ENCODE data around the gene FOXN1.

FOXN1 gene

GRCh38 chr17:28527859-28528258 lies 21.7 kb downstream of the FOXN1 start:
- H3K9ac ChIP-seq (ENCODE audit: low read length), result no peak overlapping the region
- no peak overlapping the region for H3K4me2 ChIP-seq (ENCODE audit: low read depth, low read length, poor library complexity, severe bottlenecking)
- no peaks in the 10 kb centered on the region for H4K20me1 ChIP-seq (ENCODE audit: low read depth, low read length)
- TF ChIP-seq CTCF (IDR thresholded peaks at IDR 0.05; ENCODE audit: insufficient read depth, low read length, poor library complexity, severe bottlenecking) (no peak), EZH2phosphoT487 (conservative IDR thresholded peaks at IDR 0.05; ENCODE audit: low read length) (no peak)
- H3F3A ChIP-seq (ENCODE audit: insufficient read depth), result no peaks in the 10 kb centered on the region
- H3K79me2 ChIP-seq (ENCODE audit: insufficient read depth, low read length), result no peaks in the 10 kb centered on the region
- no peak overlapping the region for H3K4me3 ChIP-seq (ENCODE audit: insufficient read depth, low read length, poor library complexity, severe bottlenecking)
- no peak overlapping the region for H2AFZ ChIP-seq (ENCODE audit: low read depth, low read length, severe bottlenecking)
- no peak overlapping the region for H3K27ac ChIP-seq (ENCODE audit: low read depth, low read length)
- no peaks in the 10 kb centered on the region for H3K36me3 ChIP-seq (ENCODE audit: low read length)
- no peaks in the 10 kb centered on the region for H3K27me3 ChIP-seq (ENCODE audit: low read length)
- no peaks in the 10 kb centered on the region for H3K9me2 ChIP-seq (replicated peaks; ENCODE audit: insufficient read depth, low read length)
- no peaks in the 10 kb centered on the region for H3K9me3 ChIP-seq (ENCODE audit: insufficient read depth, low read length)

- H3K27ac ChIP-seq (ENCODE audit: low read depth, low read length), result no peak overlapping the region
- no peak overlapping the region for H3K4me2 ChIP-seq (ENCODE audit: low read depth, low read length, poor library complexity, severe bottlenecking)
- no peak overlapping the region for H3K9ac ChIP-seq (ENCODE audit: low read length)
Observed at GRCh38 chr17:28528327-28529012, 22.3 kb downstream of the FOXN1 start.

DNA sequence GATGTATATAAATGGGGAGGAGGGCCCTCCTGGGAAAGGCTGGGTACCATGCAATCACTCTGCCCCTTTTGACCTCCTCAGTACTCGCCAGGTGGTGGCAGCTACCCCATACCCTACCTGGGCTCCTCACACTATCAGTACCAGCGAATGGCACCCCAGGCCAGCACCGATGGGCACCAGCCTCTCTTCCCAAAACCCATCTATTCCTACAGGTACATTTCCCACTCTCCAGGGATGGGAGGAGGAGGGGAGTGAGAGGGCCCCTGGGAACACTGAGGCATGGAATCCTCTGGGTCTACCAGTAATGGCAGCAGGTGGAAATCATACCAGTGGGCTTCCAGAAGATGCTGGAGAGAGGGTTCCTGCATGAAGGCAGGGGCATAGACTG lies 22.9 kb downstream of the FOXN1 start:
- TF ChIP-seq EZH2phosphoT487 (conservative IDR thresholded peaks at IDR 0.05; ENCODE audit: low read length) (no peak), CTCF (IDR thresholded peaks at IDR 0.05; ENCODE audit: insufficient read depth, low read length, poor library complexity, severe bottlenecking) (no peak)
- H3K27me3 ChIP-seq (ENCODE audit: low read length), result no peaks in the 10 kb centered on the region
- H3K9me2 ChIP-seq (replicated peaks; ENCODE audit: insufficient read depth, low read length), result no peaks in the 10 kb centered on the region
- no peak overlapping the region for H2AFZ ChIP-seq (ENCODE audit: low read depth, low read length, severe bottlenecking)
- H3K9me3 ChIP-seq (ENCODE audit: insufficient read depth, low read length), result no peaks in the 10 kb centered on the region
- no peaks in the 10 kb centered on the region for H4K20me1 ChIP-seq (ENCODE audit: low read depth, low read length)
- H3K4me2 ChIP-seq (ENCODE audit: low read depth, low read length, poor library complexity, severe bottlenecking), result no peak overlapping the region
- no peaks in the 10 kb centered on the region for H3K36me3 ChIP-seq (ENCODE audit: low read length)
- H3K79me2 ChIP-seq (ENCODE audit: insufficient read depth, low read length), result no peaks in the 10 kb centered on the region
- no peak overlapping the region for H3K9ac ChIP-seq (ENCODE audit: low read length)
- no peaks in the 10 kb centered on the region for H3F3A ChIP-seq (ENCODE audit: insufficient read depth)
- no peak overlapping the region for H3K4me3 ChIP-seq (ENCODE audit: insufficient read depth, low read length, poor library complexity, severe bottlenecking)
- H3K27ac ChIP-seq (ENCODE audit: low read depth, low read length), result no peak overlapping the region

More at GRCh38 chr17:28528327-28529012, 22.3 kb downstream of the FOXN1 start:
- Histone ChIP-seq H3K9me2 (replicated peaks; ENCODE audit: insufficient read depth, low read length) (no peaks in the 10 kb centered on the region), H3K36me3 (ENCODE audit: low read length) (no peaks in the 10 kb centered on the region), H3K79me2 (ENCODE audit: insufficient read depth, low read length) (no peaks in the 10 kb centered on the region), H3K27me3 (ENCODE audit: low read length) (no peaks in the 10 kb centered on the region), H3K9me3 (ENCODE audit: insufficient read depth, low read length) (no peaks in the 10 kb centered on the region), H4K20me1 (ENCODE audit: low read depth, low read length) (no peaks in the 10 kb centered on the region), H3F3A (ENCODE audit: insufficient read depth) (no peaks in the 10 kb centered on the region), H2AFZ (ENCODE audit: low read depth, low read length, severe bottlenecking) (no peak overlapping the region), H3K4me3 (ENCODE audit: insufficient read depth, low read length, poor library complexity, severe bottlenecking) (no peak overlapping the region)
- TF ChIP-seq CTCF (IDR thresholded peaks at IDR 0.05; ENCODE audit: insufficient read depth, low read length, poor library complexity, severe bottlenecking) (no peak), EZH2phosphoT487 (conservative IDR thresholded peaks at IDR 0.05; ENCODE audit: low read length) (no peak)
